ENCODE results near the gene SYNDIG1. TPM values are rescaled to one million over a fixed set of nuclear protein-coding genes. Genes with fewer than 3 reads are reported as not detected.

Gene SYNDIG1
- total and polyA plus RNA-seq, 5 donors from 2014 or later, result not detected

DNA sequence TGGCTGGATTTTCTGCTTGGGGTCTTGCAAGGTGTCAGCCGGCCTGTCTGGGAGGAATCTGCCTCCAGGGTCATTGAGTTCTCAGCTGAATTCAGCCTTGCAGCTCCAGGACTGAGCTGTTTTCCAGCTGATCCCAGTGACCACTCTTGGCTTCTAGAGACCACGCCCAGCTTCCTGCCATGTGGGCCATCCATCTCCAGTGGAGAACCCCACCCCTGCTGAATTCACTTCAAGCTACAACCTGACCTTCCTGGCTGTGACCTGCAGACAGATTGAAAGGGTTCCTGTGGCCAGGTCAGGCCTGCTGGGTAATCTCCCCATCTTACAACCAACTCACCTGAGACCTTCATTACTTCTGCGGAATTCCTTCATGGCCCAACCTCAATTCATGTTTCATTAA lies 26.5 kb upstream of the SYNDIG1 start:
- Histone ChIP-seq H3K27ac (ENCODE audit: insufficient read depth, low read length, poor library complexity, severe bottlenecking) (no peak overlapping the region), H3K9me3 (ENCODE audit: control insufficient read depth in 2 of 2, low read length in 2 of 2) (no peaks in the 10 kb centered on the region), H3K4me1 (ENCODE audit: control insufficient read depth, insufficient read depth, low read length, poor library complexity, severe bottlenecking) (no peaks in the 10 kb centered on the region), H3K27me3 (ENCODE audit: control insufficient read depth, insufficient read depth, low read length) (no peaks in the 10 kb centered on the region), H3K36me3 (ENCODE audit: control insufficient read depth, insufficient read depth, low read length) (no peaks in the 10 kb centered on the region), H3K4me3 (ENCODE audit: low read depth, low read length) (no peak overlapping the region)
- Mint-ChIP-seq H3K9me3 (no peaks in the 10 kb centered on the region), H3K36me3 (no peaks in the 10 kb centered on the region), H3K27ac (peak overlapping the region in 1 of 3 donors; percentile 60), H3K27me3 (no peaks in the 10 kb centered on the region), H3K4me3 (no peak overlapping the region), H3K4me1 (no peaks in the 10 kb centered on the region)
- DNase-seq (no peak), ATAC-seq (ENCODE audit: low read depth in 2 of 2) (no peak)

DNA sequence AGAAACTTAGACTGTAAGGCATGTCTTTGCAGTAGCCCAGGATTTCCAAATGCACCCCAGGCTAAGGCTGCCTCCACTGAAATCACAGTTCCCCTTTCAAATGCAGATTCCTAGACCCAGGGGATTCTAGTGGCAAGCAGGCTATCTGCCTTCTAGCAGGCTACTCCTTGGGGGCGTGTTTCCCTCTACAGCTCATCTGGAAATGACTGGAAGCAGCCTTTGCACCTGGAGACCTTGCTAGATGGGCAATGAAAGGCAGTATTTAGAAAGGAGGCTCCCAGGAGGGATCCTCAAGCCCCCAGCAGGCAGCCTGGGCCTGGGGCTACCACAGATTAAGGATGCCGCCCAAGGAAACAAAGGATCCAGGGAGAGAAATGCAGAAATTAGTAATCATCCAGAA lies 26.0 kb upstream of the SYNDIG1 start:
- H3K27ac ChIP-seq (ENCODE audit: insufficient read depth, low read length, poor library complexity, severe bottlenecking), result no peak overlapping the region
- peak overlapping the region in 1 of 3 donors; percentile 60 for H3K27ac Mint-ChIP-seq
- no peaks in the 10 kb centered on the region for H3K27me3 ChIP-seq (ENCODE audit: control insufficient read depth, insufficient read depth, low read length)
- no peaks in the 10 kb centered on the region for H3K36me3 Mint-ChIP-seq
- ATAC-seq (ENCODE audit: low read depth in 2 of 2) (no peak), DNase-seq (no peak)
- no peak overlapping the region for H3K4me3 ChIP-seq (ENCODE audit: low read depth, low read length)
- H3K36me3 ChIP-seq (ENCODE audit: control insufficient read depth, insufficient read depth, low read length), result no peaks in the 10 kb centered on the region
- H3K4me3 Mint-ChIP-seq, result no peak overlapping the region
- H3K9me3 ChIP-seq (ENCODE audit: control insufficient read depth in 2 of 2, low read length in 2 of 2), result no peaks in the 10 kb centered on the region
- no peaks in the 10 kb centered on the region for H3K4me1 ChIP-seq (ENCODE audit: control insufficient read depth, insufficient read depth, low read length, poor library complexity, severe bottlenecking)
- no peaks in the 10 kb centered on the region for H3K4me1 Mint-ChIP-seq
- no peaks in the 10 kb centered on the region for H3K27me3 Mint-ChIP-seq
- H3K9me3 Mint-ChIP-seq, result no peaks in the 10 kb centered on the region

DNA sequence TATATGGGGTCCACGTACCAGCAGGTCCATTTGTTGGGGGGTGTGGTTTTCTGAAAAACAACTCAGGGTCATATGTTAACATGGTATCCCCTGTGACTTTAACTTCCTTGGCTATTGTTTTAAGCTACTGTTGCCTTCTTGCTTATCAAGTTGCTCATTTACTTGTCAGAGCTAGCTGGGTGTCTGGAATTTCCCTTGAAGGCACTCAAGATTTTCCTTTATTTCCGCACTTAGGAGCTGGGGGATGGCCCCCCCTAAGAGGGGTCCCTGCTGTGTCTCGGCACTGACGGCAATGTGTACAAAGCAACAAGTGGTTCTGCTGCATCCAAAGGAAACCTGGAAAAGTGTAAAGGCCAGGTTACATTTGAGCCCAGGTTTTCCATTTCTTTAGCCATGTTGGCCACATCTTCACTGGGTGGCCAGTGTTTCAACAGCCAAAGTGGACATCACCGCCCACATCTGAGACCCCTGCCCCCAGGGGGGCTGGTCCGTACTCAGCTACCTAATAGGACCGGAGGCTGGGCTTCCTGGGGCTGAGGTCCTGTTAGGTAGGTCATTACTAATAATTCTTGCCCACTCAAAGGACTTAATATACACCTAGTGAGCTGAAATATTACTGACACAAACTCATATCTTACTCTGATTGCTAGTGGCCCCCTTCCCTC lies 24.8 kb upstream of the SYNDIG1 start:
- Mint-ChIP-seq H3K36me3 (no peaks in the 10 kb centered on the region), H3K4me3 (no peak overlapping the region), H3K9me3 (peaks cover 0 to 3% (median 0%) of the 10 kb centered on the region in 7 donors), H3K27ac (no peak overlapping the region), H3K27me3 (no peaks in the 10 kb centered on the region), H3K4me1 (no peaks in the 10 kb centered on the region)
- ATAC-seq (ENCODE audit: low read depth in 2 of 2) (no peak), DNase-seq (no peak)
- H3K4me1 ChIP-seq (ENCODE audit: control insufficient read depth, insufficient read depth, low read length, poor library complexity, severe bottlenecking), result no peaks in the 10 kb centered on the region
- no peaks in the 10 kb centered on the region for H3K36me3 ChIP-seq (ENCODE audit: control insufficient read depth, insufficient read depth, low read length)
- H3K4me3 ChIP-seq (ENCODE audit: low read depth, low read length), result no peak overlapping the region
- no peaks in the 10 kb centered on the region for H3K9me3 ChIP-seq (ENCODE audit: control insufficient read depth in 2 of 2, low read length in 2 of 2)
- H3K27ac ChIP-seq (ENCODE audit: insufficient read depth, low read length, poor library complexity, severe bottlenecking), result no peak overlapping the region
- no peaks in the 10 kb centered on the region for H3K27me3 ChIP-seq (ENCODE audit: control insufficient read depth, insufficient read depth, low read length)

DNA sequence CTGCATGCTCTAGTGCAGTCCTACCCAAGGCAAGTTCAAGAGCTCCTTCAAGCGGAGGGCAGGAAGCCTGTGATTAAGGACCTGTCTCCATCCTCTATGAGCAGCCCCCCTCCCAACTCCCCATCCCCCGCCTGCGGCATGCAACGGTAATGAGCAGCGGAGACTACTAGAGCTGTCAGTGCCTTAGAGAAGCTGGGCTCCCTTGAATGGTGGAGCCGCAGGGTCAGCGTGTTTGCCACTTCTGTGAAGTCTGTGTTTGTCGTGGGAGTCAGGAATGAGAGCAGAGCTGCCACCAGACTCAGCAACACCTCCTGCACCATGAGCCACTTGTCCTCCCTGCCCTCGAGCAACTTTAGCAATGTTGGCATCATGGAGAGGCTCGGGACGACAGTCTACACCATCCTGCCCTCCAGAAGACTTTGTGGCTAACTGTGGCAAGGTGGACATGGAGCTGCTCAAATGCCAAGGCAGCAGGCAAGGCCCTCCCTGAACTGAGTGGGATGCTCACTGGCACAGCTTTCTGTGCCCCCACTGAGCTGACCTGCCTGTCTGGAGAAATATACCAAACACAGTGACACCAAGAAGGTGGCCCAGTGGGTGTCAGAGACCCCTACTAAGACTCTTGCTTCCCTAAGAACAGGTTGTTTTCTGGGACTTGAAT lies 23.8 kb upstream of the SYNDIG1 start:
- Mint-ChIP-seq H3K4me3 (no peak overlapping the region), H3K27ac (no peak overlapping the region), H3K36me3 (no peaks in the 10 kb centered on the region)

DNA sequence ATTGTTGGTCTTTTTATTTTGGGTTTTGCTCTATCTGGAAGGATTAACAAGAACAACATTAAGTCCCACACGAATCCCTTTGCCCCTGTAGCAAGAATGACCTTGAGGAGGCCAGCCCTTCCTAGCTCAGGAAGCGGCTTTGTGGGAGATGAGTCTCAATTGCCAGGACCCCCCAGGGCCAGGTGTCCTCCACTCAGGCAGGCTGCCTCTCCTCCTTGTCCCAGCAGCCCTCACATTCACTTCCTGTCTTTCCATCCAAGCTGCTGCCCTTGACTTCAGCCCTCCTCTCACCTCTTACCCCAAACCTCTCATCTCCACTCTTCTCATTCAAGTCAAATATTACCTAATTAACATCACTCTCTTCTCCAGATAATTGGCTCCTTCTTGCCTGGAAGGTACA lies 22.6 kb upstream of the SYNDIG1 start:
- Mint-ChIP-seq H3K4me3 (no peak overlapping the region), H3K36me3 (no peaks in the 10 kb centered on the region), H3K27me3 (no peaks in the 10 kb centered on the region), H3K27ac (peak overlapping the region in 1 of 3 donors; percentile 72), H3K4me1 (no peaks in the 10 kb centered on the region), H3K9me3 (peaks cover 0 to 3% (median 0%) of the 10 kb centered on the region in 7 donors)
- ATAC-seq (ENCODE audit: low read depth in 2 of 2), result no peak
- no peaks in the 10 kb centered on the region for H3K4me1 ChIP-seq (ENCODE audit: control insufficient read depth, insufficient read depth, low read length, poor library complexity, severe bottlenecking)
- DNase-seq, result no peak
- H3K4me3 ChIP-seq (ENCODE audit: low read depth, low read length), result no peak overlapping the region
- no peaks in the 10 kb centered on the region for H3K9me3 ChIP-seq (ENCODE audit: control insufficient read depth in 2 of 2, low read length in 2 of 2)
- H3K36me3 ChIP-seq (ENCODE audit: control insufficient read depth, insufficient read depth, low read length), result no peaks in the 10 kb centered on the region
- H3K27ac ChIP-seq (ENCODE audit: insufficient read depth, low read length, poor library complexity, severe bottlenecking), result no peak overlapping the region
- H3K27me3 ChIP-seq (ENCODE audit: control insufficient read depth, insufficient read depth, low read length), result no peaks in the 10 kb centered on the region

More for the DNA sequence above, 23.8 kb upstream of the SYNDIG1 start:
- Histone ChIP-seq H3K4me3 (ENCODE audit: low read depth, low read length) (no peak overlapping the region), H3K9me3 (ENCODE audit: control insufficient read depth in 2 of 2, low read length in 2 of 2) (no peaks in the 10 kb centered on the region), H3K36me3 (ENCODE audit: control insufficient read depth, insufficient read depth, low read length) (no peaks in the 10 kb centered on the region), H3K27ac (ENCODE audit: insufficient read depth, low read length, poor library complexity, severe bottlenecking) (no peak overlapping the region), H3K27me3 (ENCODE audit: control insufficient read depth, insufficient read depth, low read length) (no peaks in the 10 kb centered on the region), H3K4me1 (ENCODE audit: control insufficient read depth, insufficient read depth, low read length, poor library complexity, severe bottlenecking) (no peaks in the 10 kb centered on the region)
- Mint-ChIP-seq H3K4me1 (no peaks in the 10 kb centered on the region), H3K27me3 (no peaks in the 10 kb centered on the region), H3K9me3 (peaks cover 0 to 3% (median 0%) of the 10 kb centered on the region in 7 donors)
- no peak for DNase-seq
- ATAC-seq (ENCODE audit: low read depth in 2 of 2), result no peak

DNA sequence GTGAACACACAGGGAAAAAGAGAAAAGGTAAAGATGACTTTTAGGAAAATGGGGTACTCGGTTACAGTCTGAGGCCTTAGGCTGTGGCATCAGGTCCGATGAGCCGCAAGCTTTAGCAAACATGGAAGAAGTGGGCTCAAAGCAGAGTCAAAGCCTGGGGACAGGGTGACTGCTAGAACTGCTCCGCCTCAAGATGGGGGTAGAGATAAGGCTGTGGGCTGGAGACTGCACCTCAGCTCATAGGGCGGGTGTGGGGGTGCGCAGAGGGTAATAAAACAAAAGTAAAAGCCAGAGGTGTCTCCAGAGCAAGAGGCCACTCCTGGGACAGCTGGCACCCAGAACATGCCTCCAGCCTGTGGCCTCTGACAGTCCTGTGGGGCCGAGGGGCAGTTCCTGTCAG lies 21.3 kb upstream of the SYNDIG1 start:
- Histone ChIP-seq H3K27ac (ENCODE audit: insufficient read depth, low read length, poor library complexity, severe bottlenecking) (no peak overlapping the region), H3K4me3 (ENCODE audit: low read depth, low read length) (no peak overlapping the region), H3K4me1 (ENCODE audit: control insufficient read depth, insufficient read depth, low read length, poor library complexity, severe bottlenecking) (no peaks in the 10 kb centered on the region), H3K9me3 (ENCODE audit: control insufficient read depth in 2 of 2, low read length in 2 of 2) (no peaks in the 10 kb centered on the region), H3K36me3 (ENCODE audit: control insufficient read depth, insufficient read depth, low read length) (no peaks in the 10 kb centered on the region), H3K27me3 (ENCODE audit: control insufficient read depth, insufficient read depth, low read length) (no peaks in the 10 kb centered on the region)
- H3K27ac Mint-ChIP-seq, result no peak overlapping the region
- no peak for ATAC-seq (ENCODE audit: low read depth in 2 of 2)
- no peaks in the 10 kb centered on the region for H3K4me1 Mint-ChIP-seq
- no peaks in the 10 kb centered on the region for H3K36me3 Mint-ChIP-seq
- H3K9me3 Mint-ChIP-seq, result peaks cover 0 to 3% (median 0%) of the 10 kb centered on the region in 7 donors
- DNase-seq, result no peak
- no peaks in the 10 kb centered on the region for H3K27me3 Mint-ChIP-seq
- no peak overlapping the region for H3K4me3 Mint-ChIP-seq

DNA sequence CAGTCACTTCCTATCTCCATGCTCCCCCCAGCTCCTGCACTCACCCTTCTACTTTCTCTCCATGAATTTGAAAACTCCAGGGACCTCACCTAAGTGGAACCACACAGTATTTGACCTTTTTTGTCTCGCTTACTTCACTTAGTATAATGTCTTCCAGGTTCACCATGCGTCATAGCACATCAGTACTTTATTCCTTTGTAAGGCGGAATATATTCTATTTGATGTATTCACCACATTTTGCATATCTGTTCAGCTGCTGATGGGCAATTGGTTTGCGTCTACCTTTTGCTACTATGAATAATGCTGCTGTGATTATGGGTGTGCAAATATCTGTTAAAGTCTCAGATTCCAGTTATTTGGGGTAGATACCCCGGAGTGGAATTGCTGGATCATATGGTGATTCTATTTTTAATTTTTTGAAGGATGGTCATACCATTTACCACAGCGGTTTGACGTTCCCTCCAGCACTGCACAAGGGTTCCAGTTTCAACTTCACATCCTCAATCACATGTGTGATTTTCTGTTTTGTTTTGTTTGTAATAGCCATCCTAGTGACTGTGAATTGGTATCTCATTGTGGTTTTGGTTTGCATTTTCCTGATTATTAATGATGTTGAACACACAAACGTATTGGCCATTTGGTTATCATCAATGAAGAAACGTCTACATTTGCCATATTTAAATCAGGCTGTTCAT lies 20.3 kb upstream of the SYNDIG1 start:
- Histone ChIP-seq H3K4me3 (ENCODE audit: low read depth, low read length) (no peak overlapping the region), H3K27me3 (ENCODE audit: control insufficient read depth, insufficient read depth, low read length) (no peaks in the 10 kb centered on the region), H3K9me3 (ENCODE audit: control insufficient read depth in 2 of 2, low read length in 2 of 2) (no peaks in the 10 kb centered on the region), H3K4me1 (ENCODE audit: control insufficient read depth, insufficient read depth, low read length, poor library complexity, severe bottlenecking) (no peaks in the 10 kb centered on the region), H3K27ac (ENCODE audit: insufficient read depth, low read length, poor library complexity, severe bottlenecking) (no peak overlapping the region), H3K36me3 (ENCODE audit: control insufficient read depth, insufficient read depth, low read length) (no peaks in the 10 kb centered on the region)
- Mint-ChIP-seq H3K4me1 (peaks cover 0 to 5% (median 2%) of the 10 kb centered on the region in 4 donors), H3K9me3 (peaks cover 0 to 3% (median 0%) of the 10 kb centered on the region in 7 donors), H3K36me3 (no peaks in the 10 kb centered on the region), H3K4me3 (no peak overlapping the region), H3K27me3 (no peaks in the 10 kb centered on the region), H3K27ac (no peak overlapping the region)
- ATAC-seq (ENCODE audit: low read depth in 2 of 2) (no peak), DNase-seq (no peak)

Data from CD4-positive, CD25-positive, alpha-beta regulatory T cell (primary cell).